Measurements from ENCODE around the gene FUT3.

Gene FUT3

GRCh38 chr19:5820785-5821184, 30.5 kb downstream of the FUT3 start:
- no peak overlapping the region for H3K4me3 ChIP-seq (ENCODE audit: low read depth, low read length)
- TF ChIP-seq CTCF (IDR thresholded peaks at IDR 0.05; ENCODE audit: low read depth, low read length), result no peak
- no peak for DNase-seq (ENCODE audit: low read depth, low spot score)
- in situ Hi-C loops (cut with HindIII; ENCODE audit: low sequenced_read_pairs), result no loop called here

- no peak for TF ChIP-seq CTCF (IDR thresholded peaks at IDR 0.05; ENCODE audit: low read depth, low read length)
- DNase-seq (ENCODE audit: low read depth, low spot score), result no peak
- H3K4me3 ChIP-seq (ENCODE audit: low read depth, low read length), result no peak overlapping the region
- in situ Hi-C loops (cut with HindIII; ENCODE audit: low sequenced_read_pairs), result no loop called here
These were observed 32.7 kb downstream of the FUT3 start for GRCh38 chr19:5818594-5818993.

GRCh38 chr19:5817218-5817617, 34.0 kb downstream of the FUT3 start:
- TF ChIP-seq CTCF (IDR thresholded peaks at IDR 0.05; ENCODE audit: low read depth, low read length), result no peak
- DNase-seq (ENCODE audit: low read depth, low spot score), result no peak
- H3K4me3 ChIP-seq (ENCODE audit: low read depth, low read length), result no peak overlapping the region
- in situ Hi-C loops (cut with HindIII; ENCODE audit: low sequenced_read_pairs), result no loop called here

- DNase-seq (ENCODE audit: low read depth, low spot score), result no peak
- H3K4me3 ChIP-seq (ENCODE audit: low read depth, low read length), result no peak overlapping the region
- in situ Hi-C loops (cut with HindIII; ENCODE audit: low sequenced_read_pairs), result no loop called here
- no peak for TF ChIP-seq CTCF (IDR thresholded peaks at IDR 0.05; ENCODE audit: low read depth, low read length)
These were observed 36.4 kb downstream of the FUT3 start for GRCh38 chr19:5814852-5815246.

- no peak for TF ChIP-seq CTCF (IDR thresholded peaks at IDR 0.05; ENCODE audit: low read depth, low read length)
- DNase-seq (ENCODE audit: low read depth, low spot score), result no peak
- in situ Hi-C loops (cut with HindIII; ENCODE audit: low sequenced_read_pairs), result no loop called here
- no peak overlapping the region for H3K4me3 ChIP-seq (ENCODE audit: low read depth, low read length)
These were observed 37.0 kb downstream of the FUT3 start for GRCh38 chr19:5814123-5814851.

GRCh38 chr19:5811117-5811516, 40.1 kb downstream of the FUT3 start:
- no peak overlapping the region for H3K4me3 ChIP-seq (ENCODE audit: low read depth, low read length)
- in situ Hi-C loops (cut with HindIII; ENCODE audit: low sequenced_read_pairs), result no loop called here
- TF ChIP-seq CTCF (IDR thresholded peaks at IDR 0.05; ENCODE audit: low read depth, low read length), result no peak
- no peak for DNase-seq (ENCODE audit: low read depth, low spot score)

Measured in astrocyte of the spinal cord (primary cell).